ENCODE results near the gene GRIK4.
"Not testable (repeated sequence)": the region's sequence is repeated elsewhere in the genome, so short reads cannot be mapped to it uniquely, and the experiment has no call there.

The GRIK4 gene

GRCh38 chr11:120612513-120613263, 101.1 kb downstream of the GRIK4 start:
- DNase-seq: no peak

GRCh38 chr11:120613264-120614226, 102.0 kb downstream of the GRIK4 start:
- DNase-seq: no peak

GRCh38 chr11:120615391-120615790, 103.8 kb downstream of the GRIK4 start:
- no peak for DNase-seq

GRCh38 chr11:120618399-120618798, 106.9 kb downstream of the GRIK4 start:
- DNase-seq: no peak

GRCh38 chr11:120622189-120622875, 110.8 kb downstream of the GRIK4 start:
- DNase-seq: no peak

GRCh38 chr11:120624992-120625391, 113.4 kb downstream of the GRIK4 start:
- DNase-seq: not testable (repeated sequence)

- DNase-seq: no peak
Measured at GRCh38 chr11:120625565-120625964, 114.0 kb downstream of the GRIK4 start.

GRCh38 chr11:120626791-120627190, 115.2 kb downstream of the GRIK4 start:
- no peak for DNase-seq

- DNase-seq: no peak
Measured at GRCh38 chr11:120627327-120628163, 116.0 kb downstream of the GRIK4 start.

GRCh38 chr11:120629407-120630080, 118.0 kb downstream of the GRIK4 start:
- no peak for DNase-seq

- DNase-seq: no peak
Measured at GRCh38 chr11:120630122-120630521, 118.6 kb downstream of the GRIK4 start.

- DNase-seq: no peak
Measured at GRCh38 chr11:120632579-120632978, 121.0 kb downstream of the GRIK4 start.

GRCh38 chr11:120633616-120634393, 122.3 kb downstream of the GRIK4 start:
- DNase-seq: no peak

- DNase-seq: no peak
Measured at GRCh38 chr11:120634706-120635105, 123.2 kb downstream of the GRIK4 start.

- no peak for DNase-seq
Measured at GRCh38 chr11:120635136-120635810, 123.7 kb downstream of the GRIK4 start.

- DNase-seq: no peak
Measured at GRCh38 chr11:120637131-120637530, 125.6 kb downstream of the GRIK4 start.

GRCh38 chr11:120642196-120642894, 130.8 kb downstream of the GRIK4 start:
- no peak for DNase-seq

GRCh38 chr11:120643284-120643683, 131.7 kb downstream of the GRIK4 start:
- no peak for DNase-seq

GRCh38 chr11:120645639-120646038, 134.1 kb downstream of the GRIK4 start:
- no peak for DNase-seq

- DNase-seq: no peak
Measured at GRCh38 chr11:120646206-120646605, 134.7 kb downstream of the GRIK4 start.

Data from bone marrow (tissue), 2 donors.